ENCODE measurements around the gene MEOX1. TPM values are rescaled to one million over a fixed set of nuclear protein-coding genes. Genes with fewer than 3 reads are reported as not detected.

MEOX1 gene
- total and polyA plus RNA-seq, 4 donors: 0.26 to 1.2 (median 0.70) TPM

DNA sequence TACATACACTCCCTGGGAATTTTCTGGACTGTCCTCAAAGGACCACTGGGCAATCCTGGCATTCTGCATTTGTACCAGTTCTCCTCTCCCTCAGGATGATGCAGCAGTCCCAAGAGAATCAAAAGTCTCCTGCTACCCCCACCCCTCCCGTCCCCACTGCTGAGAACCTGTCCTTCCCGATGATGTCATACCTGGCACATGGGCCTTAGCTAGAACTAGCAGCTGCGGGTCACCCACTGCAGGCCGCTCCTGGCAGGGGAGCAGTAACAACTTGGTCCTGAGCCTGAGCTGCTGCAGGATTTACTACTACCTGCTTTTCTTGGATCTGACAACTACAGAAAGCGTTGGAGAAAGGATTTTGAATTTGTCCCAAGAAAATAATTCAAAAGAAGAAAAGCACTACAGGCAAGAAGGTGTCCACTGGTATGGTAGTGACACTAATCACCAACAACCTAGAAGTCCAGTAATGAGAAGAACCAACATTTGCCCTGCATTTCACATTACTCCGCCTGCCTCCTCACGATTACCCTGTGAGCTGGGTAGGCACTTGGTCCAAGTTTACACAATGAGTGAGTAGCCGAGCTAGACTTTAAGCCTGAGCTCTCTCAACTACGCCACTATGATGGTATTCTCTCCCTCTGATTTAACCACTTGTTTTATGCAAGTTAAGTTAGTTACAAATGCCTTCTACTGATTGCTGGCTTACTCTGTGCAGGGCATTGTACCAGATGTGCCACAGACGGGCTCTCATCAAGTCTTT lies 60.3 kb downstream of the MEOX1 start:
- H3K4me3 ChIP-seq: no peak overlapping the region
- H3K9ac ChIP-seq (ENCODE audit: insufficient read depth in 1 of 2, low read length in 2 of 2): no peak overlapping the region
- H3K4me1 ChIP-seq (ENCODE audit: control insufficient read depth in 5 of 5, insufficient read depth in 5 of 5, low read length in 5 of 5): peaks cover 0 to 7% (median 0%) of the 10 kb centered on the region in 5 donors
- peak in 1 of 3 donors; percentile 15 for DNase-seq
- no peak for ATAC-seq (ENCODE audit: insufficient read depth, low FRiP score)
- no peaks in the 10 kb centered on the region for H3K27me3 ChIP-seq (ENCODE audit: control insufficient read depth in 3 of 3, insufficient read depth in 3 of 3, low read length in 2 of 3)
- H3K36me3 ChIP-seq (ENCODE audit: control insufficient read depth in 4 of 4, insufficient read depth in 4 of 4, low read length in 4 of 4): no peaks in the 10 kb centered on the region
- no peak overlapping the region for H3K27ac ChIP-seq (ENCODE audit: low read depth in 1 of 2, low read length in 1 of 2)
- 73 to 85% methylated on average over 10 of the region's 10 CpGs for WGBS, 2 donors
- TF ChIP-seq CTCF (IDR thresholded peaks at IDR 0.05; ENCODE audit: control extremely low read depth, extremely low read depth): no peak
- no peaks in the 10 kb centered on the region for H3K9me3 ChIP-seq (ENCODE audit: control insufficient read depth in 4 of 4, insufficient read depth in 3 of 4, low read length in 3 of 4)

DNA sequence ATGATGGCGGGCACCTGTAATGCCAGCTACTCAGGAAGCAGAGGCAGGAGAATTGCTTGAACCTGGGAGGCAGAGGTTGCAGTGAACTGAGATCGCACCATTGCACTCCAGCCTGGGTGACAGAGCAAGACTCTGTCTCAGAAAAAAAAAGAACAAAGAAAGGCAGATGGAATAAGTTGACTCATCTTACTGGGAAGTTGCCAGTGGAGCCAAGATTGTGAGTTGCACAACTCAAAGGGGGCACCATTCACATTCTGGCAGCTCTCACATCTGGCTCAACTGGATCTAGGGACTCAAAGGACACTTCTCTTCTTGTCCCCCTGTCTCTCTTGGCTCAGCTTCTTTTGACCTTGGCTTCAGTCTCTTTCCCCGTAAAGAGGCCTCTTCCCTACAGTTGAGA lies 61.9 kb downstream of the MEOX1 start:
- no peak for TF ChIP-seq CTCF (IDR thresholded peaks at IDR 0.05; ENCODE audit: control extremely low read depth, extremely low read depth)
- ATAC-seq (ENCODE audit: insufficient read depth, low FRiP score) (no peak), DNase-seq (peak in 1 of 3 donors; percentile 26)
- no peaks in the 10 kb centered on the region for H3K9me3 ChIP-seq (ENCODE audit: control insufficient read depth in 4 of 4, insufficient read depth in 3 of 4, low read length in 3 of 4)
- no peak overlapping the region for H3K4me3 ChIP-seq
- H3K27ac ChIP-seq (ENCODE audit: low read depth in 1 of 2, low read length in 1 of 2): no peak overlapping the region
- H3K4me1 ChIP-seq (ENCODE audit: control insufficient read depth in 5 of 5, insufficient read depth in 5 of 5, low read length in 5 of 5): peaks cover 0 to 7% (median 0%) of the 10 kb centered on the region in 5 donors
- no peaks in the 10 kb centered on the region for H3K36me3 ChIP-seq (ENCODE audit: control insufficient read depth in 4 of 4, insufficient read depth in 4 of 4, low read length in 4 of 4)
- no peaks in the 10 kb centered on the region for H3K27me3 ChIP-seq (ENCODE audit: control insufficient read depth in 3 of 3, insufficient read depth in 3 of 3, low read length in 2 of 3)
- WGBS, 2 donors: 83 to 86% methylated on average over 3 of the region's 3 CpGs
- no peak overlapping the region for H3K9ac ChIP-seq (ENCODE audit: insufficient read depth in 1 of 2, low read length in 2 of 2)

GRCh38 chr17:43599046-43599395 lies 62.7 kb downstream of the MEOX1 start:
- H3K4me3 ChIP-seq: no peak overlapping the region
- H3K9me3 ChIP-seq (ENCODE audit: control insufficient read depth in 4 of 4, insufficient read depth in 3 of 4, low read length in 3 of 4): no peaks in the 10 kb centered on the region
- H3K9ac ChIP-seq (ENCODE audit: insufficient read depth in 1 of 2, low read length in 2 of 2): no peak overlapping the region
- DNase-seq (no peak), ATAC-seq (ENCODE audit: insufficient read depth, low FRiP score) (no peak)
- 72 to 87% methylated on average over 5 of the region's 5 CpGs for WGBS, 2 donors
- no peak for TF ChIP-seq CTCF (IDR thresholded peaks at IDR 0.05; ENCODE audit: control extremely low read depth, extremely low read depth)
- H3K27me3 ChIP-seq (ENCODE audit: control insufficient read depth in 3 of 3, insufficient read depth in 3 of 3, low read length in 2 of 3): no peaks in the 10 kb centered on the region
- no peaks in the 10 kb centered on the region for H3K36me3 ChIP-seq (ENCODE audit: control insufficient read depth in 4 of 4, insufficient read depth in 4 of 4, low read length in 4 of 4)
- peaks cover 0 to 7% (median 0%) of the 10 kb centered on the region in 5 donors for H3K4me1 ChIP-seq (ENCODE audit: control insufficient read depth in 5 of 5, insufficient read depth in 5 of 5, low read length in 5 of 5)
- H3K27ac ChIP-seq (ENCODE audit: low read depth in 1 of 2, low read length in 1 of 2): no peak overlapping the region
